Astrocyte of the hippocampus (primary cell): ENCODE results near the gene INPP5F.

Experiments
- DNase-seq: peaks from one replicate; pipeline ENCODE4 v3.0.0; 2011; ENCODE audit warnings: low read depth, low spot score

Gene INPP5F

GRCh38 chr10:119817991-119818888, 92.4 kb downstream of the INPP5F start:
- DNase-seq, result peak; percentile 75

GRCh38 chr10:119818889-119819270, 93.0 kb downstream of the INPP5F start:
- DNase-seq, result no peak

GRCh38 chr10:119821182-119821581, 95.3 kb downstream of the INPP5F start:
- DNase-seq, result no peak

GRCh38 chr10:119824299-119824698, 98.4 kb downstream of the INPP5F start:
- DNase-seq, result no peak

- peak; percentile 20 for DNase-seq
These were observed 100.9 kb downstream of the INPP5F start for GRCh38 chr10:119826771-119827170.

GRCh38 chr10:119827430-119827829, 101.6 kb downstream of the INPP5F start:
- DNase-seq, result no peak

- no peak for DNase-seq
These were observed 103.6 kb downstream of the INPP5F start for GRCh38 chr10:119829429-119829828.

GRCh38 chr10:119830851-119831250, 105.0 kb downstream of the INPP5F start:
- DNase-seq, result no peak

- DNase-seq, result no peak
These were observed 105.8 kb downstream of the INPP5F start for GRCh38 chr10:119831656-119832055.

GRCh38 chr10:119832951-119833350, 107.1 kb downstream of the INPP5F start:
- DNase-seq, result no peak

- DNase-seq, result no peak
These were observed 108.3 kb downstream of the INPP5F start for GRCh38 chr10:119834188-119834587.

GRCh38 chr10:119845656-119846055, 119.8 kb downstream of the INPP5F start:
- DNase-seq, result no peak

GRCh38 chr10:119849031-119849789, 123.4 kb downstream of the INPP5F start:
- DNase-seq, result peak; percentile 87

GRCh38 chr10:119849944-119850343, 124.1 kb downstream of the INPP5F start:
- DNase-seq, result no peak

GRCh38 chr10:119852277-119852676, 126.4 kb downstream of the INPP5F start:
- DNase-seq, result no peak

- DNase-seq, result no peak
These were observed 127.0 kb downstream of the INPP5F start for GRCh38 chr10:119852822-119853221.

GRCh38 chr10:119853574-119853973, 127.7 kb downstream of the INPP5F start:
- DNase-seq, result no peak

- DNase-seq, result no peak
These were observed 132.2 kb downstream of the INPP5F start for GRCh38 chr10:119858063-119858462.

- DNase-seq, result peak; percentile 59
These were observed 133.8 kb downstream of the INPP5F start for GRCh38 chr10:119859420-119860258.

GRCh38 chr10:119860866-119861607, 135.2 kb downstream of the INPP5F start:
- DNase-seq, result no peak

- no peak for DNase-seq
These were observed 136.7 kb downstream of the INPP5F start for GRCh38 chr10:119862524-119862923.
